ENCODE measurements around the gene FGD2.
A peak's percentile ranks its signal among the peaks of the same experiment; 100 is the strongest.

Gene FGD2

GRCh38 chr6:36961441-36962435, 43.7 kb upstream of the FGD2 start:
- Histone ChIP-seq H3K9ac (ENCODE audit: insufficient read length, low read depth) (no peak overlapping the region), H3K4me1 (ENCODE audit: insufficient read depth, insufficient read length) (peaks cover 5% of the 10 kb centered on the region)

GRCh38 chr6:36962874-36963273, 42.6 kb upstream of the FGD2 start:
- Histone ChIP-seq H3K9me3 (ENCODE audit: insufficient read depth, low read length) (no peaks in the 10 kb centered on the region), H3K9ac (ENCODE audit: insufficient read length, low read depth) (no peak overlapping the region), H3K4me3 (ENCODE audit: insufficient read length, low read depth) (no peak overlapping the region), H3K36me3 (ENCODE audit: insufficient read depth, insufficient read length, low read length) (peaks cover 15% of the 10 kb centered on the region), H3K4me1 (ENCODE audit: insufficient read depth, insufficient read length) (peaks cover 5% of the 10 kb centered on the region), H3K27me3 (ENCODE audit: insufficient read depth, insufficient read length) (no peaks in the 10 kb centered on the region)
- DNase-seq (ENCODE audit: low read depth, low spot score), result peak; percentile 54
- no peak for TF ChIP-seq SUZ12 (IDR thresholded peaks at IDR 0.05; ENCODE audit: extremely low read depth, insufficient read depth, insufficient read length)
- TF ChIP-seq YY1 (IDR thresholded peaks at IDR 0.05; ENCODE audit: insufficient read depth, insufficient read length), result no peak
- no peak for TF ChIP-seq ZNF274 (IDR thresholded peaks at IDR 0.05; ENCODE audit: low read depth, low read length)

More at GRCh38 chr6:36961441-36962435, 43.7 kb upstream of the FGD2 start:
- H3K9me3 ChIP-seq (ENCODE audit: insufficient read depth, low read length), result no peaks in the 10 kb centered on the region
- DNase-seq (ENCODE audit: low read depth, low spot score), result no peak
- H3K27me3 ChIP-seq (ENCODE audit: insufficient read depth, insufficient read length), result no peaks in the 10 kb centered on the region
- peaks cover 4% of the 10 kb centered on the region for H3K36me3 ChIP-seq (ENCODE audit: insufficient read depth, insufficient read length, low read length)
- TF ChIP-seq YY1 (IDR thresholded peaks at IDR 0.05; ENCODE audit: insufficient read depth, insufficient read length) (no peak), ZNF274 (IDR thresholded peaks at IDR 0.05; ENCODE audit: low read depth, low read length) (no peak), SUZ12 (IDR thresholded peaks at IDR 0.05; ENCODE audit: extremely low read depth, insufficient read depth, insufficient read length) (no peak)
- H3K4me3 ChIP-seq (ENCODE audit: insufficient read length, low read depth), result no peak overlapping the region

- DNase-seq (ENCODE audit: low read depth, low spot score), result no peak
- H3K9ac ChIP-seq (ENCODE audit: insufficient read length, low read depth), result no peak overlapping the region
- no peak overlapping the region for H3K4me3 ChIP-seq (ENCODE audit: insufficient read length, low read depth)
Observed at GRCh38 chr6:36963451-36964290, 41.8 kb upstream of the FGD2 start.

GRCh38 chr6:36964349-36964748, 41.1 kb upstream of the FGD2 start:
- DNase-seq (ENCODE audit: low read depth, low spot score), result no peak
- no peaks in the 10 kb centered on the region for H3K9me3 ChIP-seq (ENCODE audit: insufficient read depth, low read length)
- no peaks in the 10 kb centered on the region for H3K27me3 ChIP-seq (ENCODE audit: insufficient read depth, insufficient read length)
- TF ChIP-seq YY1 (IDR thresholded peaks at IDR 0.05; ENCODE audit: insufficient read depth, insufficient read length), result no peak
- TF ChIP-seq ZNF274 (IDR thresholded peaks at IDR 0.05; ENCODE audit: low read depth, low read length), result no peak
- TF ChIP-seq SUZ12 (IDR thresholded peaks at IDR 0.05; ENCODE audit: extremely low read depth, insufficient read depth, insufficient read length), result no peak
- peak overlapping the region; percentile 10 for H3K9ac ChIP-seq (ENCODE audit: insufficient read length, low read depth)
- H3K4me1 ChIP-seq (ENCODE audit: insufficient read depth, insufficient read length), result peaks cover 5% of the 10 kb centered on the region
- peaks cover 30% of the 10 kb centered on the region for H3K36me3 ChIP-seq (ENCODE audit: insufficient read depth, insufficient read length, low read length)
- H3K4me3 ChIP-seq (ENCODE audit: insufficient read length, low read depth), result no peak overlapping the region

More at GRCh38 chr6:36963451-36964290, 41.8 kb upstream of the FGD2 start:
- H3K4me1 ChIP-seq (ENCODE audit: insufficient read depth, insufficient read length), result peaks cover 5% of the 10 kb centered on the region
- no peaks in the 10 kb centered on the region for H3K9me3 ChIP-seq (ENCODE audit: insufficient read depth, low read length)
- TF ChIP-seq ZNF274 (IDR thresholded peaks at IDR 0.05; ENCODE audit: low read depth, low read length) (no peak), SUZ12 (IDR thresholded peaks at IDR 0.05; ENCODE audit: extremely low read depth, insufficient read depth, insufficient read length) (no peak), YY1 (IDR thresholded peaks at IDR 0.05; ENCODE audit: insufficient read depth, insufficient read length) (no peak)
- peaks cover 23% of the 10 kb centered on the region for H3K36me3 ChIP-seq (ENCODE audit: insufficient read depth, insufficient read length, low read length)
- no peaks in the 10 kb centered on the region for H3K27me3 ChIP-seq (ENCODE audit: insufficient read depth, insufficient read length)

- H3K4me3 ChIP-seq (ENCODE audit: insufficient read length, low read depth), result no peak overlapping the region
- H3K4me1 ChIP-seq (ENCODE audit: insufficient read depth, insufficient read length), result peaks cover 5% of the 10 kb centered on the region
- H3K27me3 ChIP-seq (ENCODE audit: insufficient read depth, insufficient read length), result no peaks in the 10 kb centered on the region
- H3K36me3 ChIP-seq (ENCODE audit: insufficient read depth, insufficient read length, low read length), result peaks cover 36% of the 10 kb centered on the region
- DNase-seq (ENCODE audit: low read depth, low spot score), result no peak
- no peaks in the 10 kb centered on the region for H3K9me3 ChIP-seq (ENCODE audit: insufficient read depth, low read length)
- H3K9ac ChIP-seq (ENCODE audit: insufficient read length, low read depth), result no peak overlapping the region
- TF ChIP-seq ZNF274 (IDR thresholded peaks at IDR 0.05; ENCODE audit: low read depth, low read length) (no peak), SUZ12 (IDR thresholded peaks at IDR 0.05; ENCODE audit: extremely low read depth, insufficient read depth, insufficient read length) (no peak), YY1 (IDR thresholded peaks at IDR 0.05; ENCODE audit: insufficient read depth, insufficient read length) (no peak)
Observed at GRCh38 chr6:36964908-36965307, 40.5 kb upstream of the FGD2 start.

- Histone ChIP-seq H3K4me1 (ENCODE audit: insufficient read depth, insufficient read length) (peaks cover 8% of the 10 kb centered on the region), H3K27me3 (ENCODE audit: insufficient read depth, insufficient read length) (no peaks in the 10 kb centered on the region), H3K36me3 (ENCODE audit: insufficient read depth, insufficient read length, low read length) (peaks cover 60% of the 10 kb centered on the region), H3K9ac (ENCODE audit: insufficient read length, low read depth) (no peak overlapping the region), H3K9me3 (ENCODE audit: insufficient read depth, low read length) (no peaks in the 10 kb centered on the region), H3K4me3 (ENCODE audit: insufficient read length, low read depth) (no peak overlapping the region)
- DNase-seq (ENCODE audit: low read depth, low spot score), result no peak
- TF ChIP-seq SUZ12 (IDR thresholded peaks at IDR 0.05; ENCODE audit: extremely low read depth, insufficient read depth, insufficient read length), result no peak
- TF ChIP-seq YY1 (IDR thresholded peaks at IDR 0.05; ENCODE audit: insufficient read depth, insufficient read length), result no peak
- TF ChIP-seq ZNF274 (IDR thresholded peaks at IDR 0.05; ENCODE audit: low read depth, low read length), result no peak
Observed at GRCh38 chr6:36967301-36967700, 38.2 kb upstream of the FGD2 start.

Measured in NT2/D1 (cell line).